ENCODE results near the gene PLEKHG4B.
A peak's percentile ranks its signal among the peaks of the same experiment; 100 is the strongest.
"Not testable (repeated sequence)": the region's sequence is repeated elsewhere in the genome, so short reads cannot be mapped to it uniquely, and the experiment has no call there.

The PLEKHG4B gene, protein sequence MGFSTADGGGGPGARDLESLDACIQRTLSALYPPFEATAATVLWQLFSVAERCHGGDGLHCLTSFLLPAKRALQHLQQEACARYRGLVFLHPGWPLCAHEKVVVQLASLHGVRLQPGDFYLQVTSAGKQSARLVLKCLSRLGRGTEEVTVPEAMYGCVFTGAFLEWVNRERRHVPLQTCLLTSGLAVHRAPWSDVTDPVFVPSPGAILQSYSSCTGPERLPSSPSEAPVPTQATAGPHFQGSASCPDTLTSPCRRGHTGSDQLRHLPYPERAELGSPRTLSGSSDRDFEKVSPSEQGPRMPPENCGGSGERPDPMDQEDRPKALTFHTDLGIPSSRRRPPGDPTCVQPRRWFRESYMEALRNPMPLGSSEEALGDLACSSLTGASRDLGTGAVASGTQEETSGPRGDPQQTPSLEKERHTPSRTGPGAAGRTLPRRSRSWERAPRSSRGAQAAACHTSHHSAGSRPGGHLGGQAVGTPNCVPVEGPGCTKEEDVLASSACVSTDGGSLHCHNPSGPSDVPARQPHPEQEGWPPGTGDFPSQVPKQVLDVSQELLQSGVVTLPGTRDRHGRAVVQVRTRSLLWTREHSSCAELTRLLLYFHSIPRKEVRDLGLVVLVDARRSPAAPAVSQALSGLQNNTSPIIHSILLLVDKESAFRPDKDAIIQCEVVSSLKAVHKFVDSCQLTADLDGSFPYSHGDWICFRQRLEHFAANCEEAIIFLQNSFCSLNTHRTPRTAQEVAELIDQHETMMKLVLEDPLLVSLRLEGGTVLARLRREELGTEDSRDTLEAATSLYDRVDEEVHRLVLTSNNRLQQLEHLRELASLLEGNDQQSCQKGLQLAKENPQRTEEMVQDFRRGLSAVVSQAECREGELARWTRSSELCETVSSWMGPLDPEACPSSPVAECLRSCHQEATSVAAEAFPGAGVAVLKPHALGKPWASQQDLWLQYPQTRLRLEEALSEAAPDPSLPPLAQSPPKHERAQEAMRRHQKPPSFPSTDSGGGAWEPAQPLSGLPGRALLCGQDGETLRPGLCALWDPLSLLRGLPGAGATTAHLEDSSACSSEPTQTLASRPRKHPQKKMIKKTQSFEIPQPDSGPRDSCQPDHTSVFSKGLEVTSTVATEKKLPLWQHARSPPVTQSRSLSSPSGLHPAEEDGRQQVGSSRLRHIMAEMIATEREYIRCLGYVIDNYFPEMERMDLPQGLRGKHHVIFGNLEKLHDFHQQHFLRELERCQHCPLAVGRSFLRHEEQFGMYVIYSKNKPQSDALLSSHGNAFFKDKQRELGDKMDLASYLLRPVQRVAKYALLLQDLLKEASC (N-terminal part only)

DNA sequence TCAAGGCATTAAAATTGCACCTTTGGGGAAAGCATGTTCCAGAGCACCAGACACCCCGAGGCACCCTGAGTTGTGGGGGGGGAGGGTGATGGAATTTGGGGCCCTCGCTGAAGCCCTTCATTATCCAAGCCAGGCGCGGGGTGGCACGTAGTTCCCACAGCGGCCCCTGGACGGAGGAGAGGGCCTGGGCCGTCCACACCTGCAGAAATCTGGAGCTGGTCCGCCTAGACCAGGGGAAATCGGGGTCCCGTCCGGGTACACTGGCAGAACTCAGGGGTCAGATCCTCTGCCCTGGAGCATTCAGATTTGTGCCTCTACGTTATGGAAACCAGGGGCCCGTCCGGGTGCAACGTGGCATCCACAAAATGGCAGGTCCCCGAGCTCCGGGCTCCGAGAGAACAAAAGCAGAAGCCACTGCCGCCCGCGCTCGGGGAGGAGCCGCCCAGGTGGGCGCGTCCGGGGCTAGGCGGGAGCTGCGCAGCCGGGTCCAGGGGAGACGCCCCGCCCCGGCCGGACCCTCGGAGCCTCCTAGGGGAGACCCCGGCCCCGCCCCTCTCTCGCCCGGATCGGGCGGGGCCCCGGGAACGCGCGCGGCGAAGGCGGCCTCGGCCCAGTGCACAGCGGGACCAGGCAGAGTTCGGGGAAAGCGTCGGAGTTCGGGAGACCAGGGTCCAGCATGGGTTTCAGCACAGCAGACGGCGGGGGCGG, at the start of gene PLEKHG4B:
Gene PLEKHG4B (plus strand): TSS at position 613 of the 708 bp plus-strand sequence. CDS start 64 bp downstream, at position 677.
- DNase-seq (ENCODE audit: low read depth in 2 of 2): no peak

DNA sequence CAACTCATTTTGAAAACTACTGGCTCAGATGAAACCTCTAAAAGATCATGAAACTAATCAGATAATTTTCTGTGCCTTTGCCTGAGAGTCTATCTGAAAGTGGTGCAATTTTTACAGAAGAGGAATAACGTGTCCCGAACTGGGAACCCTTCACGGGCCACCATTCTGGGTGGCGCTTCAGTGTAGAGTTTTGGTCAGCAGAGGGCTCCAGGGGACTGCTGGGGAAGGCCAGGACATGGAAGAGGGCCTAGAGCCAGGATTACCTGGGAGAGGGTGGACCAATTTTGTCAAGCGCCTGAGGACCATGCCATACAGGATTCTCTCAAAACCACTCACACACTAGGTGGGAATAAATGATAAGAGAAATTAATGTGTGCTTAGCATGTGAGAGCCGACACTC, 49.7 kb upstream of the PLEKHG4B start:
- no peak for DNase-seq (ENCODE audit: low read depth in 2 of 2)

DNA sequence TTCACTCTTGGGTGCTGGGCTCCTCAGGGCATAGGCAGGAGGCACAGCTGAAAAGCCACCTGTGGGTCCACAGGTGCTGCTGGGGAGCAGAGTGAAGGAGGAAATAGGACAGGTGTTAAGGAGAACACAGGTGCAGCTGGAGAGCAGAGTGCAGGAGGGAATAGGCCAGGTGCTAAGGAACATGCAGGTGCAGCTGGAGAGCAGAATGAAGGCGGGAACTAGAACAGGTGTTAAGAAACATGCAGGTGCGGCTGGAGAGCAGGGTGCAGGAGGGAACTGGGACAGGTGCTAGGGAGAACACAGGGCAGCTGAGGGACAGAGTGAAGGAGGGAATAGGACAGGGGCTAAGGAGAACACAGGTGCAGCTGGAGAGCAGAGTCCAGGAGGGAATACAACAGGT, 43.8 kb upstream of the PLEKHG4B start:
- DNase-seq (ENCODE audit: low read depth in 2 of 2): no peak

DNA sequence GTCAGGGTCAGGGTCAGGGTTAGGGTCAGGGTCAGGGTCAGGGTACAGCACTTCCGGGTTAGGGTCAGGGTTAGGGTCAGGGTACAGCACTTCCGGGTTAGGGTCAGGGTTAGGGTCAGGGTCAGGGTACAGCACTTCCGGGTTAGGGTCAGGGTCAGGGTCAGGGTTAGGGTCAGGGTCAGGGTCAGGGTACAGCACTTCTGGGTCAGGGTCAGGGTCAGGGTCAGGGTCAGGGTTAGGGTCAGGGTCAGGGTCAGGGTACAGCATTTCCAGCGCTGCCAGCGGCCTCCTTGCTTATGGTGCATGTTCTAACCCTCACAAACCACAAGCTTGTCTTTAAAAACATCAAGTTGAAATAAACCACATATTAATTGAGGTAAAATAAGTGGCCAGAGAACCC, 42.4 kb upstream of the PLEKHG4B start:
- not testable (repeated sequence) for DNase-seq (ENCODE audit: low read depth in 2 of 2)

DNA sequence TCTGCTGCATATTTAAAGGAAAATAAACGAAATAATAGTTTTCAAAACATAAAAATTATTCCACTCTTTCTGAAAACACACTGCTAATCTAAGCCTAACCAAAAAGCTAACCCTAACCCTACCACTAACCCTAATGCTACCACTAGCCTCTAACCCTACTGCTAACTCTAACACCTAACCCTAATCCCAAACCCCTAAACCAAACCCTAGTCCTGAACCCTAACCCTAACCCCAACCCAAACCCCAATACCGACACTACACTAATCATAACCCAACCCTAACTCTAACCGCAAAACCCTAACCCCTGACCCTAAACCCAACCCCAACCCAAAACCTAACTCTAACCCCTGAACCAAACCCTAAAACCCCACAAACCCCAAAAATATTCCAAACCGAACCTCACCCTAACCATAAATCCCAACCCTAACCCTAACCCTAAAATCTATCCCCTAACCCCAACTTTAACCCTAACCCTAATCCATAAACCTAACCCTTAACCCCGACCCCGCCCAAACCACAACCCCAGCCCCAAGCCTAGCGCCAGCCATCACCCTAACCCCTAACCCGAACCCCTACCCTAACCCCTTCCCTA, 41.9 kb upstream of the PLEKHG4B start:
- DNase-seq (ENCODE audit: low read depth in 2 of 2): no peak

DNA sequence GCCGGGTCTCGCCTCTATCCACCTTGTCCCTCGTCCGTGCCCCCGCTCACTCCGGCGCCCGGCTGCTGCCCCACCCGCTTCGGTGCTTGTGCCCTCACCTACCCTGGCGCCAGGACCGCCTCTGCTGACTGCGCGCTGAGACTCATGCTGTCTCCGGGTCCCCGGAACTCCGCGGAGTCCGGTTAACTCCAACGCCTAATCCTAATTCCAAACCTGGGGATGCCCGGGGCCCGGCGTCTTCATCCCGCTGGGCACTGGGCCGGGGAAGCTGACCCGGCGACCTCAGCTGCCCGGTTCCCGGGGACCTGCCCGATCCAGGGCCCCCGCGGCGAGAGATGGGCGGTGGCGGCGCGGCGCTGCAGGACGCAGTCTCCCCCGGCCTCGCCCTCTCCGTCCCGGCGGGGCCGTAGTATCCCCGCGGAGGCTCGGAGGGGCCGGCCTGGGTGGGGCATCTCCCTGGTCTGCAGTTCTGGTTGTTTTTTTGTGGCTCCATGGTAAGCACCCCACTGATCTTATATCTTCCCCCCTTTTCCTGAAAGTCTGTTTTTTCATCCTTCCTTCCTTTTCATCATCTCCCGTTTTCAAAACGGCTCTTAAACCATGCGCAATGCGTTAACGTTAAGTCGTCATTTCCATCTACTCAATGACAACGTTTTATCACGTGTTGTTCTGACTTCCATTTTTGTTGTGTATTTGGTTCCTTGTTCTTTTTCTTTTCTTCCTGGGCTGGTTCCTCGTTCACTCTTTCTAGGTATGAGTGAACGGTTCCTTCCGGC, 41.1 kb upstream of the PLEKHG4B start:
- no peak for DNase-seq (ENCODE audit: low read depth in 2 of 2)

DNA sequence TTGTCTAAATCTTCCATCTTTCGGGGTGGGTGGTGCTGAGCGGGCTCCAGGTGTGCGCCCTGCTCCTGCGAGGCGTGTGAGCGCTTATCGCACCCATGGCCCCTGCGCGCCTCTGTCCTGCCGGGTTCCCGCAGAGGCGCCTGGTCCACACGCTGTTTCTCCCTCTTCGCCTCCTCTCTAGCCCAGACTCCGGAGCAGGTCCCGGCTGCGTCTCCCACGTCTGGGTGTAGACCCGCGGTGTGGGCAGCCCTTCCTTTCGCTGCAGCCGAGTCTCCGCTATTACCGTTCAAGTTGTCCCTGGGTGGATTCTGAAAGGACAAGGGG, 40.5 kb upstream of the PLEKHG4B start:
- DNase-seq (ENCODE audit: low read depth in 2 of 2): no peak

DNA sequence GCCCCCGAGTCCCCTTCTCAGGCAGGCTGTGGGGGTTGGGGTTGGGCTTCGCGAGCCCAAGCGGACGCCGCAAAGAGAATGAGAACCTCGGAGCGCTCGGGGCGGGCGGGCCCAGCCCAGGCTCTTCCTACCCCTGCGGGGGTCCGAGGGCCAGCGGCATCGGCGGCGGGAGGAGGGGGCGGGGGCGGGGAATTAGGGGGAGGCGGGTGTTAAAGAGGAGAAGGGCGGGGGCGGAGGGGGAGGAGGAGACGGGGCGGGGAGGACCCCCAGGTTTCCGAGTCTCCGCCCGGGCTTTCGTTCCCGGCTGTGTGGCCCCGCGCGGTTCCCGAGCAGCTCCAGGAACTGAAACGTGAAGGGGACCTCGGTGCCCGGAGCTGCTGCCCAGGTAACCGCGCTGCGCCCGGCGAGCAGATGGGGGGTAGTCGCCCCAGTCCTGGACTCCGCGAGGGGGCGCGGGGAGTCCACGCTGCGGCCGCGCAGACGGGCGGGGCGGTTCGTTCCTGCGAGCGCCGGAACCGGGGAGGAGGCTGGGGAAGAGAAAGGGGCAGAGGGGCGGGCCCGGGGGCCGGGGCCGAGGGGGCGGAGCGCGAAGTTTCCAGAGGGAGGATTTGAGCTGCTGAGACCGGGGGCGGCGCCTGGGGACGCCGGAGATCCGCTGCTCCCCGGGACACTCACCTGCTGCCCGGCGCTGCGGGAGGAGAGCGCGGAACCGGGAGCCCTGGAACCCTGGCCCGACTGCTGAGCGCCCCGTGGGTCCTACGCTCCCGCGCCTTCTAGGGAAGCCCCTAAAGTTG, 38.4 kb upstream of the PLEKHG4B start:
- peak; percentile 17 to 49 for DNase-seq (ENCODE audit: low read depth in 2 of 2)

DNA sequence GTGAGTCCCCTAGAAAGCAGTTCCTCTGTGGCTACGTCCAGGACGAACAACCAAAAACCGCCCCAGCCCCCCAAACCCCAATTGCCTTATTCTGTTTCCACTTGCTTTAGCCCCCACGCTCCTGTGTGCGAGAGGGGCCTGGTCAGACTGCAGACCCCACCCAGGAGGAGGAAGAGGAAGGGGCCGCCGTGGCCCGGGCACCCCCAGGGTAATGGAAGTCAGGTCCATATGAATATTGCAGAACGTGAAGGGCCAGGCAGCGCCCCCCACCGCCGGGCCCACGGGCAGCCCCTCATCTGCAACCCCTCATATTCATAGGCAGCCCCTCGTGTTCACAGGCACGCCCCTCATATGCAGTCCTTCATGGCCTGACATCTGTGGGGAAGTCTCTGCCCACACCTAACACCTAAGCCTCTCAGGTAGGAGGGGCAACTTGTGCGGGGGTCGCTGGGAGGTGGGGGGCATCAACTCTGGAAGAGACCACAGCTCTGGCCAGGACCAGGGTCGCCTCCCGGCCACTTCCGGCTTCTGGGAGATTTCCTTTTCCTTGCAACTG, 37.7 kb upstream of the PLEKHG4B start:
- no peak for DNase-seq (ENCODE audit: low read depth in 2 of 2)

DNA sequence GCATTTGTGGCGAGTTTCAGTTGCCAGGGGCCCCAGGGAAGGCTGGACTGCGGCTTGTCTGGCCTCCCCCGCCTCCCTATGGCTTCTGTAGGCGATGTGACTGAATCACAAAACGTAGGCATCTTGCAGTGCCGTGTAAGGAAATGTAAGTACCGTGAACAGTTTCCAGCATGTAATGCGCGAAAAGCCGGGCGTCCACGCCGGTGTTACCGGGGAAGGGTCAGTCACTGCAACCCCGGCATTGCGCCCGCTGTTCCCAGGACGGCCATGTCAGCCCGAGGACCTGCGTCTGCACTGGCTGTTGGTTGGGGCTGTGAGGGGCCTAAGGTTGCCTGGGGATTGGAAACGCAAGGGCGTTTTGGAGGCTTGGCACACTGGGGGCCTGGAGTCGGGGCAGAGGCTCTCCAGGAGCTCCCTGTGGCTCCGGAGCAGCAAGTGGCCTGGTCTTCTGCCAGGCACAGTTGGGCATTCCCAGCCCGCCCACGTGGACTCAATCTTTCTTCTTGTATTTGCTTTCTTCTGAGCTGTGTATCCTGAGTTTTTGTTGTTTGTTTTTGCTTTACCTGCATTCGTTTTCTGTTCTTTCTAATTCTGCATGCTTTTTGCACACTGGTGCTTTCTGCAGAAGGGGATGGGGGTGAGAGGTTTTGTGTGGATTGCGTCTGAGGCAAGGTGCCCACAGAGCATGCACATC, 36.9 kb upstream of the PLEKHG4B start:
- no peak for DNase-seq (ENCODE audit: low read depth in 2 of 2)

DNA sequence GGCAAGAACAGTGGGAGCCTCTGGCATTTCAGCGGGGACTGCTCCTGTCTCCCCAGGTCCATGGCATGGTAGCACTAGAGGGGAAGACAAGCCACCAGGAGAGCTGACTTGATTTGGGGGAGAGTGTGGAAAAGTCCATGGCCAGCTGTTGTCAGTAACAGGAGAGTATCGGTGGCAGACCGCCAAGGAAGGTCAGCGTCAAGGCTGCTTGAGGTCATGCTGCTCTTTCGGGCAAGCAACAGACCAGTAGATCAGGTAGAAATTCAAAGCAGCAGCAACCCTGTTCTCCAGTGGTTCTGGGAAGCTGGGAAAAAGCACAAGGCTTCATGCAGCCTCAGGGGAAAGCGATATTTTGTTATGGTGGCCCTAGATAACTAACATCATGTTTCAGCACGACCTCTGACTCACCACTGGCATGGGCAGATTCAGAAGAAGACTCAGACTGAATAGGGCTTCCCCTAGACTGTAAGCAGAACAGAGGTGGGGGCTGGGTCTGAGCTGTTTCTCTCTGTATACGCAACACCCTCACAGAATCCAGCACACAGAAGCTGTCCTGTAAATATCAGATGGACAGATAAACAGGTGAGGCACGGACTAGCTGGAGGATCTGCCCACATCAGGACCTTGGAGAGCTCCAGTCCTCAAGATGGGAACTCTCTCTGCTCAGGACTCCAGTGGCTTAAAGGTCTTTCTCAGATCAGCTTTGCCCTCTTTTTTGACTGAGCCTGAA, 35.2 kb upstream of the PLEKHG4B start:
- no peak for DNase-seq (ENCODE audit: low read depth in 2 of 2)

DNA sequence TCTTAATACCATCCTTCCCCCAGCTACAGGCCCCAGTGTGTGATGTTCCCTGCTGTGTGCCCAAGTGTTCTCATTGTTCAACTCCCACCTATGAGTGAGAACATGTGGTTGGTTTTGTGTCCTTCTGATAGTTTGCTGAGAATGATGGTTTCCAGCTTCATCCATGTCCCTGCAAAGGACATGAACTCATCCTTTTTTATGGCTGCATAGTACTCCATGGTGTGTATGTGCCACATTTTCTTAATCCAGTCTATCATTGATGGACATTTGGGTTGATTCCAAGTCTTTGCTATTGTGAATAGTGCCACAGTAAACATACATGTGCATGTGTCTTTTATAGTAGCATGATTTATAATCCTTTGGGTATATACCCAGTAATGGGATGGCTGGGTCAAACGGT, 31.7 kb upstream of the PLEKHG4B start:
- not testable (repeated sequence) for DNase-seq (ENCODE audit: low read depth in 2 of 2)

DNA sequence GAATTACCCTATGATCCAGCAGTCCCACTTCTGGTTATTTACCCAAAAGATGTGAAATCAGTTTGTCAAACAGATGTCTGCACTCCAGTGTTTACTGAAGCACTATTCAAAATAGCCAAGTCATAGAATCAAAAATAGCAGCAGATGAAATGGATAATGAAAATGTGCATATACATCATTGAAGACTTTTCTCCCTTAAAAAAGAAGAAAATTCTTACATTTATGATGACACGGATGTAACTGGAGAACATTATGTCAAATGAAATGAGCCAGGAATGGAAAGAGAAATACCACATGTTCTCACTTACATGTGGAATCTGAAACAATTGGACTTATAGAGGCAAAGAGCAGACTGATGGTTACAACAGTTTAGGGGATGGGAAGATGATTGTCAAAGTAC, 21.5 kb upstream of the PLEKHG4B start:
- no peak for DNase-seq (ENCODE audit: low read depth in 2 of 2)

DNA sequence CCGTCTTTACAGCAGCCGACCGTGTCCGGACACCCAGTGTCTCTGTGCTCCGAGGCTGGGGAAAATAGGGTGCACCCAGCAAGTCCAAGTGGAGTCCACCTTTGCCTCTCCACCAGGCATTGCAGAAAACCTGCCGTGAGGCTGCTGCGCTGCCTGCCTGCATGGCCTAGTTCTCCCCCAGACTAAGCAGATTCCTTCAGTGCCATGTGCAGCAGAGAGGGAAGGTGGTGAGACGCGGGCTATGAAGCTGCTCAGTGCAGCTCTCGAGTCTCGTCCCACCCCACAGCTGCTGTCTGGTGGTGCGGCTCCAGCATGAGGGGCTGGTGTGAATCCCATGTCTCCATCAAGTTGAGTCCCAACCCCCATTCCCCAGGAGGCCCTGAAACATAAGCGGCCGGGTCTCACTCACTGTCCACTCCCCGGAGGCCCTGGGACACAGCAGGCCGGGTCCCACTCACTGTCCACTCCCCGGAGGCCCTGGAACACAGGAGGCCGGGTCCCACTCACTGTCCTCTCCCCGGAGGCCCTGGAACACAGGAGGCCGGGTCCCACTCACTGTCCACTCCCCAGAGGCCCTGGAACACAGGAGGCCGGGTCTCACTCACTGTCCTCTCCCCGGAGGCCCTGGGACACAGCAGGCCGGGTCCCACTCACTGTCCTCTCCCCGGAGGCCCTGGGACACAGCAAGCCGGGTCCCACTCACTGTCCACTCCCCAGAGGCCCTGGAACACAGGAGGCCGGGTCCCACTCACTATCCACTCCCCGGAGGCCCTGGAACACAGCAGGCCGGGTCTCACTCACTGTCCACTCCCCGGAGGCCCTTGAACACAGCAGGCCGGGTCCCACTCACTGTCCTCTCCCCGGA, 19.4 kb upstream of the PLEKHG4B start:
- DNase-seq (ENCODE audit: low read depth in 2 of 2): not testable (repeated sequence)

DNA sequence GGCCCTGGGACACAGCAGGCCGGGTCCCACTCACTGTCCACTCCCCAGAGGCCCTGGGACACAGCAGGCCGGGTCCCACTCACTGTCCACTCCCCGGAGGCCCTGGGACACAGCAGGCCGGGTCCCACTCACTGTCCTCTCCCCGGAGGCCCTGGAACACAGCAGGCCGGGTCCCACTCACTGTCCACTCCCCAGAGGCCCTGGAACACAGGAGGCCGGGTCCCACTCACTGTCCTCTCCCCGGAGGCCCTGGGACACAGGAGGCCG, 18.9 kb upstream of the PLEKHG4B start:
- not testable (repeated sequence) for DNase-seq (ENCODE audit: low read depth in 2 of 2)

DNA sequence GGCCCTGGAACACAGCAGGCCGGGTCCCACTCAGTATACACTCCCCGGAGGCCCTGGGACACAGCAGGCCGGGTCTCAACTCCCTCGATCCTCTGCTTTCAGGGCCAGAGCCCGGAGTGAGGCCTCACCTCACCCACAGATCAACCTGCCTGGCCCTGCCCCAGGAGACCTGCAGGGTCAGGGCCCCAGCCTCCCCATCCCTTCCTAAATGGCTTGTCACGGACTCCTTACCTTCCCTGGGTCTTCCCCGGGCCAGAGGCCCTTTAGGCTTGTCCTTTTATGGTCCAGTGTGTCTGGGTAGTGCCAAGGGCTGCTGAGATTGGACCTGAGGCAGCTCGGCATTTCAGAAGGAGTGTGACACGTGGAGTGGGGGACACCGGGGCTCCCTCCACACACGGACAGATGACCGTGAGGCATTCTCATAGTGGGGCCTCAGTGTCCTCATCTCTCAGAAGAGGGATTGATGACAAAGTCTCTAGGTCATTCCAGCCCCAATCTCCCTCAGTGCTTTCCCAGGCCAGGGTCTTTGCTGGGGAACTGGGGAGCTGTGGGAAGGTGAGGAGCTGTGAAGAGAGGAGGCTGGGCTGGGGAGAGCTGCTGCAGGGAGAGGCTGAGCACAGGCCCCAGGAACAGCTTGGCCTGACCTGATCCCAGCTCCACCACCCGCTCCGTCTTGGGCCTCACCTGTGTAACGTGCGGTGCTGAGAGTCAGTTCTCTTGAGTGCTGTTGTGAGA, 18.0 kb upstream of the PLEKHG4B start:
- no peak for DNase-seq (ENCODE audit: low read depth in 2 of 2)

All from stimulated activated CD4-positive, alpha-beta T cell treated with anti-CD3 and anti-CD28 coated beads, Interleukin-12 subunit alpha, Interleukin-12 subunit beta, amount 100 ng/mL, for 24 hours (primary cell).